HG02884 (cell line): ENCODE results near the gene TRAPPC12.
"Not testable (repeated sequence)": the region's sequence is repeated elsewhere in the genome, so short reads cannot be mapped to it uniquely, and the experiment has no call there.

Experiments used
- ATAC-seq: cut with Tn5 transposase; IDR thresholded peaks from one replicate; pipeline ENCODE4 v1.9.1; 2021; ENCODE audit warnings: mild to moderate bottlenecking, moderate library complexity; ENCODE audit not compliant: unreplicated experiment

Gene TRAPPC12

DNA sequence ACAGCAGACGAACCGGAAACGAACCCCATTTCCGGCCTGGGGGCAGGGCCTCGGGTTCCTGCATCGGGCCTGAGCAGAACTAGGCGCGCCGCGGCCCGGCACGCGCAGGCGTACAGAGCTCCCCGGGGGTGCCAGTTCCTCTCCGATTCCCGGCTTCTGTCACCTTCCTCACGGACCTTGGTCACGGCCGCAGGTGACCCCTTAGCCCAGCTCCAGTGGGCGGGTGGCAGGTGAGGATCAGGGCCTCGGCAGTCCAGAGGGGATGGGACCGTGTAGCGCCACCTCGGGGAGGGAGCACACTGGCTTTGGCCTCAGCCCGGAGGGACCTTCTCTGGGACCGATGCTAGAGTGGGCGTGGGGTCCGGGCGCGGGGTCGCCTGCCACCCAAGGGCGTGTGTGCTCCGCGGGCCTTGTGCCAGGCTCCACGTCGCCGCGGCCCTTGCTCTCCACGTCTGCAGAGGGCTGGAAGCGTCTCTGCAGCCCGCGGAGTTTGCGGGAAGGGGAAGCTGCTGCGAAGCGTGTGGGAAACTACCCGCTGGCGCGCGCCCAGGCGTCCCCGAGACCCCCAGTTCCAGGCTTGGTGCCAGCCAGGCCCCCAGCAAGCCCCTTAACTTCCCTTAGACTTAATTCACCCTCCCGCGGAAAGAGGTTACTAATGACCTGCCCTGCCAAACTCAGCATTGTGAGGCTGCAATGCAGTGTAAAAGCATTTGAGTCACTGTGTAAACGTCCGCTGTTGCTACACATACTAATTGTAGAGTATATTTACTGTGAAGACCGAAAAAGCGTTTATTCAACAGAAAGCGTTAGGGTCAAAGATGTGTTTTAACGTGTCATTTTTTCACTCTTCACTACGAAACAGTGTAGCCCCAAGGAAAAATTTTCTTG lies at the start of gene TRAPPC12:
TRAPPC12 (plus strand) TSS at position 48 of the 888 bp plus-strand sequence. CDS start 7,930 bp downstream, outside the sequence.
- ATAC-seq: peak; percentile 75

DNA sequence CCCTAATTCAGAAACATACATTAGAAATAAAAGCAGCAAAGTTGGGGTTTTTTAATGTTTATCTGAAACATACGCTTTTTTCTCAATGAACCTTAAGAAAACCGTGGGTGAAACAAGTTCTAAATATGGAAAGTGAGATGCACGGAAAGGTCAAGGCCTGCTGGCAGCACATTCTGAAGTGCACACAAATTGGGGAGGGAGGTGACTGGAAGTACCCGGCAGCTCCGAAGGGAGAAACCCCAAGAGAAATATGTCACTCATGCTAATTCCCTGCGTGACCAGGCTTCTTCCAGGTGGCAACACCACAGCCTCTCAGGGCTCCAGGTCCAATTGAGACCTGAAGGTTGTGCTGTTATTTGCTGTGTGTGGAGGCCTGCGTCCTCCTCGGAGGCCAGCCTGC lies 47.4 kb upstream of the TRAPPC12 start:
- no peak for ATAC-seq

DNA sequence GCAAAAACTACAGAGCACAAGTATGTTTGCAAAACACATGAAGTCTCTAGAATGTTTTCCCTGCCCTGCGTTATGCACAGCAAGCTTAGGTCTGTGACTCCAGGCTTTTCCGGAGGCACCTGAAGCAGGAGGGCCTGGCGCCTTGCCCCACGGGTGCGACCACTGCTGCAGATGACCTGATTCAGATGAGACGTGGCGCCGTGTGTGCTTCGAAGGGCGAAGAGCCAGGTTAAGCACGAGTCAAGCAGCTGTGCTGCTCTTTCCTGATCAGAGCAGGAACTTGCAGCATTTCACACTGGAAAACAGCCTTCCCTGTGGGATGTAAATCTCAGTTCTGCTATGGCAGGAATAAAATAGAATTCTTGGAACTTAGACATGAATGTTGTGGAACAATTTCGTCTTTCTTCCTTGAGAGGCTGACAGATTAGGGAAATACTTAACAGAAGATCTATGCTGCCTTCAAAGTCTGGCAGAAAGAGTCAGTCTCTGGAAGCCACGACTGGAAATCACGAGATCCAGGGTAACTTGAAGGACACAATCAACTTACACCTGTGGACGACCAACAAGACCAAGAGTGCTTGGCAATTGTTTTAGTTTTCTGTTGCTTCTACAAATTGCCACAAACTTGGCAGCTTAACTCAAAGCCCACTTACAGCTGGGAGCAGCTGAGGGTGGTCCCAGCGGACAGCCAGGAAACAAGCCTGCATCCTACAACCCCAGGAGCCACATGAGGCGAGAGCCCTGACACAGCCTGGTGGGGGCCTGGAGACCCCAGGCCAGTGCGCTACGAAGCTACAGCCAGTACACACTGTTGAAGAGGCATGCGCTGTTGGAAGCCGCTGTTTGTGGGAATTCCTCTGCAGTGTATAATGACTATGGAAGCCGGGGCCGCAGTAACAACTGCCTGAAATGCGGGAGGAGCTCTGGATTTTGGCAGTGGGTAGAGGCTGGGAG lies 44.8 kb upstream of the TRAPPC12 start:
- no peak for ATAC-seq

DNA sequence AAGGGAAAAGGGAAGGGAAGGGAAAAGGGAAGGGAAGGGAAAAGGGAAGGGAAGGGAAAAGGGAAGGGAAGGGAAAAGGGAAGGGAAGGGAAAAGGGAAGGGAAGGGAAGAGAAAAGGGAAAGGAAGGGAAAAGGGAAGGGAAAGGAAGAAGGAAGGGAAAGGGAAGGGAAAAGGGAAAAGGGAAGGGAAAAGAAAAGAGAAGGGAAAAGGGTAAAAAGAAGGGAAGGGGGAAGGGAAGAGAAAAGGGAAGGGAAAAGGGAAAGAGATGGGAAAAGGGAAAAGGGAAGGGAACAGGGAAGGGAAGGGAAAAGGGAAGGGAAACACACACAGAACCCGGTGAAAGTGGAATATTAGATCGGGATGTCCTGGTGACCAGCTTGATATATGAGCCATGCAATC lies 42.6 kb upstream of the TRAPPC12 start:
- ATAC-seq: no peak

DNA sequence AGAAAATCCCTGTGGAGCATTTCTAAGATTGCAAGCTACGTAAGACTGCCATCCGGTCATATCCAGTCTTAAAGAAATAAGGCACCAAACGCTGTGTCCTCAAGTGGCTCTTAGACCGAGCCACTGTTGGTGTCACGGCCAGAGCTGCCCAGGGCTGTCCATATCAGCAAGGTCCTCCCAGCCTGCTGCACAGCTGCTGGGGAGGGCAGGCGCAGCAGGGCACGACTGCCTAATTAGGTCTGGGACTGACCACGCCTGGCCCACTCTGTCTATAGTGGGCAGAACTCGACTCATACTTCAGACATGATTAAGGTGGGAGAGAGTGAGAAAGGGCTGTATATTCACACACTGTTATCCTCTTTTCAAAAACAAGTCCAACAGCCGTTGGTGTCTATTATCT lies 41.2 kb upstream of the TRAPPC12 start:
- ATAC-seq: no peak

DNA sequence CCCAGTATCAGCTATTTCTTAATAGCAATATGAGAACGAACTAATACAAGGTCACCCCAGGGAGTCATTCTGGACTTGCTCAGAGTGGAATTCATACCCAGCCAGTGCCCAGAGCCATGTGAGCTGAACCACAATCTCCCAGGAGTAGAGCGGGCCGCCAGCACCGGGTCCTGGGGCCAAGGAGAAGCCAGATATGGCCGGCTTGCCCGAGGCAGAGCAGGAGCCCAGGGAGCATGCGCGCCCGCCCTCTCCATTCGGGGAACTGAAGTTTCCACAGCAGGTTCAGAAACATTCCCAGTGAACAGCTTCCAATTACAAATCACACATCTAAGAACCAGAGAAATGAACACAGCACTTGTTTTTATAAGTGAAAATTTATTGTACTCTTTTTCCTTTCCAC lies 39.4 kb upstream of the TRAPPC12 start:
- no peak for ATAC-seq

DNA sequence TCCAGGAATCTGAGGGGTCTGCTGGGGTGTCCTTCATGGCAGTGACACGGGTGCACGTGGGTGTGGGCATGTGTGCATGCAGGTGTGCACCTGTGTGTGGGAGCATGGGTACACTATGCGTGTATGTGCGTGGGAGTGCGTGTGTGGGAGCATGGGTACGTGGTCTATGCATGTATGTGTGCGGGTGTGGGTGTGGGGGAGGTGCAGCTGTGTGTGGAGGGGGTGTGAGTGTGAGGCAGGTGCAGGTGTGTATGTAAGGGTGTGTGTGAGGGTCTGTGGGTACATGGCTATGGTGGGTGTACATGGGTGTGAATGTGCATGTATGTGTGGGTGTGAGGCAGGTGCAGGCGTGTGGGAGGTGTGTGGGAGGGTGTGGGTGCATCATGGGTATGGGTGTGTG lies 38.2 kb upstream of the TRAPPC12 start:
- no peak for ATAC-seq

DNA sequence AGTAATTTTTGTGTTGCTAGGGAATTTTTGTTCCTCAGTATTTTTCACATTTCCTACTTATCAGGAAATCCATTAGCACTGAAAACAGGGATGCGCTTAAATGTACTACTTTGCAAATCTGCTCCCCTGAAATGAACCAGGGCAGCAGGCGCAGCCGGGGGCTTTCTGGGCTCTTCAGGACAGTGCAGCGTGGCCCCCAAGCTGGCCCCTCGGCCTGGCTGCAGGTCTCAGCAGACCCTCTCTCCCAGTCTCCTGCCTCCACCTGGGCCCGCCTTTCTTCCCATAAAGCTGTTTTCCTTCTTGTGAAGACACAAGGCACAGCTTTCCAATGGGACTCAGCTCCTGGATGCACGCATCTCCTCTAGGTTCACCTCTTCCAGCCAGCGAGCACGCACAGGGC lies 37.2 kb upstream of the TRAPPC12 start:
- ATAC-seq: no peak

DNA sequence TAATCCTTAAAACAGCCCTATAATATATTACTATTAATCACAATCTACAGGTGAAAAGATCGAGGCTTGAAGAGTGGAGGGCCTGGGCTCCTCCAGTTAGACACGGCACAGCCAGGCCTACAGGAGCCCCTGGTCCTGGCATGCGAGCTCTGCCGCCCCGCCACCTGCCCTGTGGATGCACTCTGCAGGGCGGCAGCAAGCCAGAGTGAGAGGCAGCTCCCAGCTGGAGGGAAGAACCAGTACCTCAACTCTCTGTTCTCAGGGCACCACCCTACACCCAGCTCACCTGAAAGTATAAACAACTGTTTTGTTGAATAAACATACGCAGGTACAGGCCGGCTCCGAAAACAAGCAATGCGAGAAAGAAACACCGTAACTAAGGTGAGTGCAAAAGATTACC lies 36.5 kb upstream of the TRAPPC12 start:
- no peak for ATAC-seq

DNA sequence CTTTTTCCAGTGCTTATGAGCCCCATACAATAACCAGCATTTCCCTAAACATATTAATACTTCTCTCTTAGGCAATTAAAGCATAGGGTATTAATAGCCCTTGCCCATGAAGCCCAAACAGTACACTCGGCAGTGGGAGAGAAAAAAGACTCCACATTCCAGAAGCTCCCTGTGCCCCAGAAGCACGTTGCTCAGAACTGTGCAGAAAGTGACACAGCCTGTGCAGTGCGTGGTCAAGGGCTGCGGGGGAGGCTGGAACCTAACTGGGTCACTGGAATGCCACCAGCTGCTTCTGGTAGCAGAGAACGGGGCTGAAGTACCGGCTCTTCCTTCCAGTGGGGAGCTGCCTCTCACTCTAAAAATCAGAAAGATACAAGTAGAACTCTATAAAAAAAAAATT lies 34.6 kb upstream of the TRAPPC12 start:
- no peak for ATAC-seq

DNA sequence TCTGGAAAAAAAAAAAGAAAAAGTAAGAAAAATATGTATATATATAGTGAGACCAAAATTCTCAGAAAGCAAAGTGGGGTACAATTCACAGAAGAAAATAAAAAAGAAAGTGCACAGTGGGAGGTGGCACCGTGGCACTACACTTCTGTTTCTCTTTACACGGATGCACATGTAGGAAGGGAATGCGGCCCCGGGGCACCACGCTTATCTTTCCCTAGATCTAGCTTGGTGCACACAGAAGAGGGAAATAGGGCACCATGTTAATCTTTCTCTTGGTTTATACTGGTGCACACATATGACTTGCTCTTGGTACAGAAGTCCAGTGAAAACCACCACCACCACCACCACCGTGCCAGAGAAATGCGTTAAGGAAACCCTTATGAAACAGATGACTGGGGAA lies 33.9 kb upstream of the TRAPPC12 start:
- no peak for ATAC-seq

DNA sequence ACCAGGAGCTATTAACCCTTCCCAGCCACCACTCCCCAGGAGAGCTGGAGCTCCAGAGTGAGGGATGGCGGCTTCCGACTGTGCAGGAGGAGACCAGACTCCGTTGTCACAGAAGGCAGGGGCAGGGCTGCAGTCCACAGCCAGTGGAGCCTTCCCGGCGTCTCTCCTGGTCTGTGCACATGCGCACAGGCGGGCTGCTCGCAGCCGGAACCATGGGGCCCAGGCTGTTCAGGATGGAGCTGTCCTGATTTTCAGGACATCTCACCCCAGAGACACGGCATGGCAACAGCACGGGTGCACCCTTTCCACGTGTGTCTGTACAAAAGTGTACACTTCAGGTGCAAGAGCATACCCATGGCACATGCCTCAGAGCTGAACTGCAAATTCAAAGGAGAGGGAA lies 30.7 kb upstream of the TRAPPC12 start:
- no peak for ATAC-seq

DNA sequence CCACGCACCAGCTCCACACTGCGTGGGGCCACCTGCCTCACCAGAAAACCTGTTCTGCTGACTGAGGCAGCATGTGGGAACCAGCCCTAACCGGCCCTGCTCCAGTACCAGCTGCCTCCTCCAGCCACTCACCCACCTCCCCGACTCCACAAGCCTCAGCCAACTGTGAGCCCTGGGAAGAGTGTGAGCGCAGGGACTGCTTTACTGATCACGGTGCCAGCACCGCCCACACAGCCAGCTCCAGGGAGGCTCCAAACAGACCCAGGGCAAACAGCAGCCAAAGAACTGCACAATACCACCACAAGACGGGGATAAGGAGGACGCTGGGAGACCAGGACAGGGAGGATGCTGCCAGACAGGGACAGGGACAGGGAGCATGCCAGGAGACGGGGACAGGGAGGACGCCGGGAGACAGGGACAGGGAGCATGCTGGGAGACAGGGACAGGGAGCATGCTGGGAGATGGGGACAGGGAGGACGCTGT lies 30.2 kb upstream of the TRAPPC12 start:
- ATAC-seq: no peak

DNA sequence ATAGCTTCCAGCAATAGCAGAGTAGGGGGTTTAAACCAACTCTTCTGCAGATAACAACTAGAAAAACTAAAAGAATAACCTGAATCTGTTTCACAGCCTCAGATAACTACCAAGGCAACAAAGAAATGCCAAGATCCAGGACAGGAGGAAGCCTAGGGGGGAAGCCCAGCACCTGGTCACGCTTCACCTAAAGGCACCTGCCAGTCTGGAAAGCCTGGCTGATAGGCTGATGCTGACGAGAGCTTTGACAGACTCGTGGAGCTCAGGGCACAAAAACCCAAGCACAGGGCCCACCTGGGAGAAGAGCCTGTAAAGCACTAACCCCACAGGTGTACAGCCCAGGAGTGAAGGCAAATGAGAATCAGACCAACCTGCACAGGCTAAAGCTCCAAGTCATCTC lies 24.5 kb upstream of the TRAPPC12 start:
- ATAC-seq: no peak

DNA sequence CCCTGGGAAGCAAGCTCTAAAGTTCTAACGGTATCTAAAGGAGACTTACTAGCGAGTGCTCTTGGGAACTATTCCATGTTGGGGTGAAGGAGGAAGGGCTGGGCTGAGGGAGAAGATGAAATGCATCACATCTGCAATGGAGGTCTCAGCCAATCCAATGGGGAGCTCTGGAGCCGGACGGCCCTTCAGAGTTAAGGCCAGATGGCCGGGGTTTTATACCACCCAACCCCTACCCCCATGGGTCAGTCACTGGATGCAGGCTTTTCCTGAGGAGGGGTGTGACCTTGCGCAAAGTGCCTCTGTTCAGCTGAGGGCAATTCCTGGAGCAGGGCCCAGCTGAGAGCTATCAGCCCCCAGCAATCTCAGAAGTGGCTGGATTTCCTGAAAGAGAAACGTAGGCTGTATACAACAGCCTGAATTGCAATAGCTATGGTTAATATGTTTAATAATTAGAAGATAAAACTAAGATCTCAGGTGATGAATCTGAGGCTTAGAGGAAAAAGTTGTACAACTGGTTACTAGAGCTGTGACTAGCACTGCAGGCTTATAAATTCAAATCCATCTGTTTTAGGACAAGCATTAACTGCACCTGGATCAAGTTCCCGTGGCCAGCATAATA lies 23.4 kb upstream of the TRAPPC12 start:
- no peak for ATAC-seq

DNA sequence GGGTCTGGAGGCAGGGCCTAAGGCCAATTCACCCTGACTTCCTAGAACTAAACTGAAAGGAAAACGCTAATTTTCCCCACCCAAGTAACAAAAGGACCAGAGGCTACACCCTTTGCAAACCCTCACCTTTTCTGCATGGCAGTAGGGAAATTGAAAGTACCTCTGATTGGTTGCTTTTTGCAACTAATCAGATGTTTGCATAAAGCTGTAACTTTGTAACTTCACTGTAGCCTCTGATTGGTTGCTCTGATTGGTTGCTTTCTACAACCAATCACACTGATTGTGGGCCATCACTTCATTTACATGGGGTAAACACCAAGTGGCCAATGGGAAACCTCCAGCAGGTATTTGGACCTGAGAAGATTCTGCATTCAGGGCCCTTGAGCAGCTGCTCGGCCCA lies 22.7 kb upstream of the TRAPPC12 start:
- no peak for ATAC-seq

DNA sequence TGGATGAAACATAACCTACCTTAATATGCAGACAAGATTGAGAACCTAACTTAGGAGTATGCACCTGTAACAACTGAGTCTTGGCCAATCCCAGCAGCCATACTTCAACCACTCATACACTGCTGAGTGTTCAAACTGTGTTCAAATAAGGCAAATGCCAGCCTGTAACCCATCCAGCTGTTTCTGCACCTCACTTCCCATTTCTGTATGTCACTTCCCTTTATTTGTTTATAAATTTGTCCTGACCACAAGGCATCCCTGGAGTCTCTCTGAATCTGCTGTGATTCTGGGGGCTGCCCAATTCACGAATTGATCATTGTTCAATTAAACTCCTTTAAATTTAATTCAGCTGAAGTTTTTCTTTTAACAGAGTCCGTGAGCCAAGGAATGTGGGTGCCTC lies 22.0 kb upstream of the TRAPPC12 start:
- ATAC-seq: not testable (repeated sequence)

DNA sequence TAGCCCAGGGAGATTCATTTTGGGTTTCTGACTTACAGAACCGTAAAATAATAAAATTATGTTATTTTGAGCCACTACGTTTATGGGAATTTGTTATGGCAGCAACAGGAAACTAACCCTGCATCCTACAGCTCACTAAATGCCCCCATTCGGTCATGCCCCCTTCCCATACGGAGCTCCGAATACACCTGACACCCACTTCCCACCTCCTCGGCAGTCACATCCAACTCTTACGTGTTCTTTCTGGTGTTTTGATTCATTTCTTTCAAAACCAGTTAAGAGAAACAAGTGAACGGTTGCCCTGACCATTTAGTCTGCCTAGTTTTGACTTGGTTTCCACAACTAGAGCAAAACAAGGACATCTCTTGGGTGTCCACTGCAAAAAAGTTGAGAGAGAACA lies 21.6 kb upstream of the TRAPPC12 start:
- no peak for ATAC-seq

DNA sequence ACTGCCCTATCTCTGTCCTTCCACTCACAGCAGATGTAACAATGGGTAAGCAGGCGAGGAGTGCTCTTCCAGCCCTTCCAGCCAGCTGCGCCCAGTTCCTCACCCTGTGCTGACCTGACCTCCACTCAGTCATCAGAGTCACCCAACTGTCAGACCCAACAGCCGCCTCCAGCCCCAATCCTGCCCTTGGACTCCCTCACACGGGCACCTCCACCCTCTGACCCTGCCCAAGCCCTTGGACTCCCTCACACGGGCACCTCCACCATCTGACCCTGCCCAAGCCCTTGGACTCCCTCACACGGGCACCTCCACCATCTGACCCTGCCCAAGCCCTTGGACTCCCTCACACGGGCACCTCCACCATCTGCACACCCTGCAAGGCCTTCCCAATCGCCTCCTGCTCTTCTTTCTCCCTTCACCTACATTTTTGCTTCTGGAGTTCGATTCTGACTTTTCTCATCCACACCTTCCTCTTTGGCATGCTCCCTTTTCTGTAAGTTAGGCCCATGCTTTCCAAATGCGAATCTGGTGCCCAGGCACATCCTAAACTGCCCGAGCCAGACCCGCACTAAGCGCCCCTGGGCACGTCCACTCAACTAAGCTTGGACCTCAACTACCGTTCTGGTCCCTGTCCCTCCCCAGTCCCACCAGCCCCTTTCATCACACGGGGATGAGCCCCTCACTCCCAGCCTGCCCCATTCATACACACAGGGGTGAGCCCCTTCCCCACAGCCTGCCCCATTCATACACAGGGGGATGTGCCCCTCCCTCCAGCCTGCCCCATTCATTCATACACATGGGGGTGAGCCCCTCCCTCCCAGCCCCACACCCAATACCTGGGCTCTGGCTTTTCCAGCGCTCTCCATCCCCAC lies 17.7 kb upstream of the TRAPPC12 start:
- no peak for ATAC-seq

DNA sequence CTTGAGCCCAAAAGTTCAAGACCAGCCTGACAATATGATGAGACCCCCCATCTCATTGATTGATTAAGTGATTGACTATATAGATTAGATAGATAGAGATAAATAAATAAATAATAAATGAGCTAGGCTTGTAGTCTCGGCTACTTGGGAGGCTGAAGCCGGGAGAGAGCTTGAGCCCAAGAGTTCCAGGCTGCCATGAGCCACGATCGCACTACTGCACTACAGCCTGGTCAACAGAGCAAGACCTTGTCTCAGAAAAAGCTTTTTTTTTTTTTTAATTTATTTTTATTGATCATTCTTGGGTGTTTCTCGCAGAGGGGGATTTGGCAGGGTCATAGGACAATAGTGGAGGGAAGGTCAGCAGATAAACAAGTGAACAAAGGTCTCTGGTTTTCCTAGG lies 14.3 kb upstream of the TRAPPC12 start:
- no peak for ATAC-seq
